Mesenchymal stem cell (in vitro differentiated cells and primary cell): ENCODE results near the gene MPIG6B.
"Not testable (repeated sequence)": the region's sequence is repeated elsewhere in the genome, so short reads cannot be mapped to it uniquely, and the experiment has no call there.

Experiments
- DNase-seq: peaks from one replicate; pipeline ENCODE4 v3.0.0-alpha.2; 2013
- H2AFZ ChIP-seq: one replicate; pipeline ENCODE4 v1.6.1; 2013; ENCODE audit warnings: low read depth, mild to moderate bottlenecking, control low read depth, inconsistent platforms, low read length, moderate library complexity
- H2AK5ac ChIP-seq: 2 replicates; pipeline ENCODE4 v1.6.1; 2013; ENCODE audit warnings: low read length, moderate library complexity, mild to moderate bottlenecking, inconsistent platforms; ENCODE audit not compliant: severe bottlenecking
- H2BK120ac ChIP-seq: one replicate; pipeline ENCODE4 v1.6.1; 2013; ENCODE audit warnings: low read depth, mild to moderate bottlenecking, inconsistent platforms, low read length, moderate library complexity
- H2BK12ac ChIP-seq, 2 experiments: one replicate each; pipeline ENCODE4 v1.6.1; 2013; ENCODE audit warnings: inconsistent platforms in 2 of 2, low read length in 2 of 2, mild to moderate bottlenecking in 2 of 2, moderate library complexity in 2 of 2, control low read depth in 1 of 2
- H2BK15ac ChIP-seq: one replicate; pipeline ENCODE4 v1.6.1; 2013; ENCODE audit warnings: mild to moderate bottlenecking, low read depth, inconsistent platforms; ENCODE audit not compliant: poor library complexity, severe bottlenecking
- H2BK5ac ChIP-seq: 2 replicates; pipeline ENCODE4 v1.6.1; 2013; ENCODE audit warnings: low read depth, mild to moderate bottlenecking, low read length, control low read depth, inconsistent platforms; ENCODE audit not compliant: poor library complexity, severe bottlenecking
- H3K14ac ChIP-seq, 2 experiments: one replicate each; pipeline ENCODE4 v1.6.1; 2013; ENCODE audit warnings: inconsistent platforms in 2 of 2, low read length in 2 of 2, control low read depth in 1 of 2, mild to moderate bottlenecking in 1 of 2, moderate library complexity in 1 of 2
- H3K18ac ChIP-seq, 2 experiments: one replicate each; pipeline ENCODE4 v1.6.1; 2013; ENCODE audit warnings: inconsistent platforms in 2 of 2, low read length in 2 of 2, control low read depth in 1 of 2, low read depth in 1 of 2, mild to moderate bottlenecking in 1 of 2
- H3K23ac ChIP-seq, 2 experiments: one replicate each; pipeline ENCODE4 v1.6.1; 2013; ENCODE audit warnings: inconsistent platforms in 2 of 2, low read length in 2 of 2, mild to moderate bottlenecking in 2 of 2, moderate library complexity in 2 of 2, control low read depth in 1 of 2
- H3K27ac ChIP-seq: 2 replicates; pipeline ENCODE4 v1.5.1; 2013; ENCODE audit warnings: mild to moderate bottlenecking, moderate library complexity, low read length, control low read depth, inconsistent platforms; ENCODE audit not compliant: poor library complexity, severe bottlenecking
- H3K27me3 ChIP-seq, 2 experiments: 2 replicates each; pipeline versions ENCODE4 v1.6.1 to v1.7.0; 2013; ENCODE audit warnings: low read length in 2 of 2, mild to moderate bottlenecking in 2 of 2, moderate library complexity in 2 of 2, control low read depth in 1 of 2, inconsistent platforms in 1 of 2; ENCODE audit not compliant: control insufficient read depth in 1 of 2, insufficient read depth in 1 of 2
- H3K36me3 ChIP-seq, 2 experiments: 2 replicates each; pipeline versions ENCODE4 v1.6.1 to v1.7.0; 2013; ENCODE audit warnings: low read length in 2 of 2, control low read depth in 1 of 2, inconsistent platforms in 1 of 2, low read depth in 1 of 2, mild to moderate bottlenecking in 1 of 2; ENCODE audit not compliant: insufficient read depth in 2 of 2, control insufficient read depth in 1 of 2
- H3K4ac ChIP-seq, 2 experiments: one replicate each; pipeline ENCODE4 v1.6.1; 2013; ENCODE audit warnings: inconsistent platforms in 2 of 2, low read length in 2 of 2, mild to moderate bottlenecking in 2 of 2, moderate library complexity in 2 of 2, control low read depth in 1 of 2, low read depth in 1 of 2
- H3K4me1 ChIP-seq: 2 replicates; pipeline ENCODE4 v1.6.1; 2013; ENCODE audit warnings: low read depth, low read length, control low read depth; ENCODE audit not compliant: control insufficient read depth, insufficient read depth
- H3K4me2 ChIP-seq: 2 replicates; pipeline ENCODE4 v1.6.1; 2013; ENCODE audit warnings: low read length, mild to moderate bottlenecking, inconsistent platforms; ENCODE audit not compliant: poor library complexity, severe bottlenecking
- H3K4me3 ChIP-seq, 2 experiments: 2 replicates each; pipeline versions ENCODE4 v1.5.1 to v1.7.0; 2013; ENCODE audit warnings: low read length in 2 of 2, mild to moderate bottlenecking in 2 of 2, control low read depth in 1 of 2, low read depth in 1 of 2; ENCODE audit not compliant: insufficient read depth in 1 of 2
- H3K79me1 ChIP-seq: replicated peaks from 2 replicates; pipeline ENCODE4 v1.6.1; 2013; ENCODE audit warnings: mild to moderate bottlenecking, control low read depth, low read length, inconsistent platforms; ENCODE audit not compliant: poor library complexity, severe bottlenecking
- H3K9ac ChIP-seq: 2 replicates; pipeline ENCODE4 v1.7.0; 2013; ENCODE audit warnings: mild to moderate bottlenecking, low read length, moderate library complexity
- H3K9me3 ChIP-seq: 2 replicates; pipeline ENCODE4 v1.7.0; 2013; ENCODE audit warnings: mild to moderate bottlenecking, low read length; ENCODE audit not compliant: control insufficient read depth
- H4K8ac ChIP-seq: one replicate; pipeline ENCODE4 v1.6.1; 2013; ENCODE audit warnings: inconsistent platforms, mild to moderate bottlenecking, low read length, moderate library complexity
- H4K91ac ChIP-seq: one replicate; pipeline ENCODE4 v1.6.1; 2013; ENCODE audit warnings: mild to moderate bottlenecking, low read length, inconsistent platforms
- WGBS: methylation state at CpG from one replicate; pipeline ENCODE4 v1.1.7; 2013; ENCODE audit warnings: mixed read lengths; 5-methylcytosine and 5-hydroxymethylcytosine counted together

Gene MPIG6B

DNA sequence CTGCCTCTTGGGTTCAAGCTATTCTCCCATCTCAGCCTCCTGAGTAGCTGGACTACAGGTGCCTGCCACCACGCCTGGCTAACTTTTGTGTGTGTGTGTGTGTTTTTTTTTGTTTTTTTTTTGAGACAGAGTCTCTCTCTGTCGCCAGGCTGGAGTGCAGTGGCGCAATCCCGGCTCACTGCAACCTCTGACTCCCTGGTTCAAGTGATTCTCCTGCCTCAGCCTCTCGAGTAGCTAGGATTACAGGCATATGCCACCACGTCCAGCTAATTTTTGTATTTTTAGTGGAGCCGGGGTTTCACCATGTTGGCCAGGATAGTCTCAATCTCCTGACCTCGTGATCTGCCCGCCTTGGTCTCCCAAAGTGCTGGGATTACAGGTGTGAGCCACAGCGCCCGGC is 14.0 kb upstream of the MPIG6B start:
- H3K9ac ChIP-seq, H3K36me3 ChIP-seq, H2AK5ac ChIP-seq, H2AFZ ChIP-seq, H2BK12ac ChIP-seq, H4K91ac ChIP-seq, H3K4me1 ChIP-seq, H3K4me2 ChIP-seq, H4K8ac ChIP-seq, H3K4ac ChIP-seq, H3K23ac ChIP-seq, H2BK120ac ChIP-seq, H3K14ac ChIP-seq, H3K4me3 ChIP-seq, H3K18ac ChIP-seq, H3K79me1 ChIP-seq, DNase-seq, H3K27ac ChIP-seq, H2BK15ac ChIP-seq, H2BK5ac ChIP-seq, H3K9me3 ChIP-seq: not testable (repeated sequence)
- H3K27me3 ChIP-seq, result peaks cover 28 to 36% of the 10 kb centered on the region in 2 experiments
- WGBS, result 93% methylated on average over 11 of the region's 11 CpGs

DNA sequence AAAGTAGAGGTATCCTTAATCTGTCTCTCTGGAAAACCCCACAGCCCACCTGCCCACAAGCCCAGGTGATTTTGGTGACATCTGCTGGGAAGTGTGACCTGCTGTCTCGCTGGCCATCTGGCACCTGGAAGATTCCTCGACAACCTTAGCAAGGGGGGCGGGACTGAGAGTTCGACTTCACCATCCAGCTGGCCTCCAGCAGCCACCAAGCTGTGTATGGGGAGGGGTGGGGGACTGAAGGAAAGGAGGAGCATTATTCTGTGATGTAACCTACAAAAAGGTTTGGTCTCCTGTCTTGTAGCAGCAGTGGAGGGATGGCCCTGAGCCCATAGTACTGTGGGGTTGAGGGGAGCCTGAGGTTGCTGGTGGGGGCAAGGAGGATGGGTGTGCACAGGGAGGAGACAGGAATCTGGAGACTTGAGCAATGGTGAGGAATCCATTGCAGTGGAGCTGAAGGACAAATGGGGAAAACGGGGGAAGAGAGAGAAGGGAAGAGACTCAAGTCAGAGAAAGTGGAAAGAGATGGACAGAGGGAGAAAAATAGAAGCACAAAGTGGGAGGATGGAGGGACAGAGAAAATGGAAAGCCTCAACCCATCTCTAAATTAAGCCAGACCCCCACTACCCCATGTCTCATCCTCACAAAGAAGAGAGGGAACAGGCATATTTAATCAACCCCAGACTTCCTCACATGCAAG is 12.5 kb upstream of the MPIG6B start:
- Histone ChIP-seq H2BK15ac (no peak overlapping the region), H3K4me3 (no peak overlapping the region), H3K9ac (no peak overlapping the region), H3K23ac (no peak overlapping the region), H4K8ac (no peak overlapping the region), H3K27me3 (peaks cover 38 to 41% of the 10 kb centered on the region in 2 experiments), H2AFZ (no peak overlapping the region), H3K9me3 (no peaks in the 10 kb centered on the region), H2AK5ac (no peak overlapping the region), H3K18ac (no peak overlapping the region), H3K4me1 (peaks cover 4% of the 10 kb centered on the region), H4K91ac (no peak overlapping the region), H3K36me3 (peaks cover 0 to 3% of the 10 kb centered on the region in 2 experiments), H3K27ac (no peak overlapping the region), H2BK5ac (no peak overlapping the region), H2BK120ac (no peak overlapping the region), H3K4ac (no peak overlapping the region), H3K14ac (no peak overlapping the region), H2BK12ac (no peak overlapping the region), H3K4me2 (no peak overlapping the region), H3K79me1 (no peaks in the 10 kb centered on the region)
- DNase-seq, result no peak
- WGBS, result 62% methylated on average over 5 of the region's 5 CpGs

DNA sequence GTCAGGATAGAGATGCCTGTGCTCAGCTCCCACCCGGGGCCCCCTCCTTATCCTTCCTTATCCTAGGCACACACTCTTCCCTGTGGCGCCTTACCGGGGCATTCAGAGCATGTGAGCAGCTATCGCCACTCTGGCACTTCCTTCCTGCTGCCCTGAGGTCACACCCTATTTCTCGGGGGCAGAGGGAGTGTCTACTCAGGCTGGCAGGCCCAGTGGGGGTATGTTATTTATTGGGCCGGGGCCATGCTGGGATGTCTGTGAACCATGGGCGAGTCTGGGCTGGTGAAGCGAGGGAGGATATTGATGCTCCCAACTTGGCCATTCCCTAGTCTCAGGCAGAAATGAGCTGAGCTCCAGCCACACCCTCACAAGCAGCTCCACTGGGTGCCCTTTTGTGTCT is 11.9 kb upstream of the MPIG6B start:
- H3K27ac ChIP-seq, result no peak overlapping the region
- no peak overlapping the region for H3K14ac ChIP-seq
- H3K23ac ChIP-seq, result peak overlapping the region in 1 of 2 experiments; percentile 29
- no peak overlapping the region for H2BK5ac ChIP-seq
- no peak overlapping the region for H2BK15ac ChIP-seq
- no peak overlapping the region for H4K91ac ChIP-seq
- no peak overlapping the region for H3K4ac ChIP-seq
- 86% methylated on average over 8 of the region's 8 CpGs for WGBS
- H3K4me2 ChIP-seq, result no peak overlapping the region
- no peak overlapping the region for H3K4me3 ChIP-seq
- no peak overlapping the region for H2BK120ac ChIP-seq
- H4K8ac ChIP-seq, result no peak overlapping the region
- H3K9me3 ChIP-seq, result no peaks in the 10 kb centered on the region
- no peaks in the 10 kb centered on the region for H3K79me1 ChIP-seq
- no peak overlapping the region for H2BK12ac ChIP-seq
- no peak overlapping the region for H2AFZ ChIP-seq
- H3K9ac ChIP-seq, result no peak overlapping the region
- no peak overlapping the region for H3K18ac ChIP-seq
- peaks cover 4% of the 10 kb centered on the region for H3K4me1 ChIP-seq
- peaks cover 38 to 41% of the 10 kb centered on the region in 2 experiments for H3K27me3 ChIP-seq
- H2AK5ac ChIP-seq, result no peak overlapping the region
- H3K36me3 ChIP-seq, result peaks cover 0 to 3% of the 10 kb centered on the region in 2 experiments
- no peak for DNase-seq

DNA sequence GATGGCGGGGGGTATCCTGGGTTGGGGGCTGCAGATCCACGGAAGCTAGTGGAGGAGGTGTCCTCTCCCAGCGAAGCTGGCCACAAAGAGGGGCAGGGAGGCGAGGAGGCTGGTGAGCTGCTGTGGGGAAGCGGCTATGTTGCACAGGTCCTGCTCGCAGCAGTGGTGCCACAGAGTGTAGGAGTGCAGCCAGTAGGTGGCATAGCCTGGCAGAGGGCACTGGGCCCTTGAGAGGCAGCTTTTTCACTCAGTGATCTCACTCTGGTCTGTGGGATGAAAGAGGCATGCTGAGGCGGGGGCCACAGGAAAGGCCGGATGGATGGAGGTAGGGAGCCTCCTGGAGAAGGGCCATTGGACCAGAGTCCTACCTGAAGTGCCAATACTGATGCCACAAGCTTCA is 10.9 kb upstream of the MPIG6B start:
- Histone ChIP-seq H2BK15ac (no peak overlapping the region), H3K9me3 (no peaks in the 10 kb centered on the region), H2AK5ac (no peak overlapping the region), H3K27me3 (peaks cover 38 to 41% of the 10 kb centered on the region in 2 experiments), H4K91ac (no peak overlapping the region), H3K4me3 (no peak overlapping the region), H3K4me2 (no peak overlapping the region), H3K23ac (no peak overlapping the region), H3K4me1 (peaks cover 4% of the 10 kb centered on the region), H3K4ac (no peak overlapping the region), H2BK5ac (no peak overlapping the region), H2BK120ac (no peak overlapping the region), H3K79me1 (no peaks in the 10 kb centered on the region), H3K27ac (no peak overlapping the region), H2AFZ (no peak overlapping the region), H3K14ac (no peak overlapping the region), H3K18ac (no peak overlapping the region), H3K36me3 (peaks cover 0 to 3% of the 10 kb centered on the region in 2 experiments), H3K9ac (no peak overlapping the region), H4K8ac (no peak overlapping the region), H2BK12ac (no peak overlapping the region)
- DNase-seq, result no peak
- 93% methylated on average over 8 of the region's 8 CpGs for WGBS
